ENCODE results near the gene VGF.

VGF gene

GRCh38 chr7:101180130-101180755 is 14.9 kb upstream of the VGF start, which contains the start of gene NAT16:
Gene NAT16 (minus strand): TSS chr7:101180293. CDS start chr7:101174807, 5,486 bp downstream.
- no peak for DNase-seq

DNA sequence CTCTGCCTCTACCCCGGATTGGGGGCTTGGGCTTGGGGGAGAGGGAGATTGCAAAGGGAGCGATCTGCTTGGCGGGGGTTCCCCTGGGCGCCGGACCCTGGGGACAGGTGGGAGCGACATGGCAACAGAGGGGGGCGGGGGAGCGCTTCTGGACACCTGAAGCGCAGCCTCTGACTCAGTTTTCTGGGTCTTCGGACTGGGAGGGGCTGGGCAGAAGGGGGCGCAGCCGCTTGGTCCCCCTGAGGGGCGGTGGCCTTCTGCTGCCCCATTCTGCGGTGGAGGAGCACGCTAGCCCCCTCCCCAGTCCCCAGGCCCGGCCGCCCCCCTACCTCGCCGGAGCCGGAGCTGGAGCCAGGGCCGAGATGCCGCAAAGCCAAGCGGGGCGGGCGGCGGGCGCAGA is 14.3 kb upstream of the VGF start:
- no peak for DNase-seq

- DNase-seq = no peak
Observed at GRCh38 chr7:101179117-101179516, 13.7 kb upstream of the VGF start.

GRCh38 chr7:101177644-101178043 is 12.3 kb upstream of the VGF start:
- no peak for DNase-seq

DNA sequence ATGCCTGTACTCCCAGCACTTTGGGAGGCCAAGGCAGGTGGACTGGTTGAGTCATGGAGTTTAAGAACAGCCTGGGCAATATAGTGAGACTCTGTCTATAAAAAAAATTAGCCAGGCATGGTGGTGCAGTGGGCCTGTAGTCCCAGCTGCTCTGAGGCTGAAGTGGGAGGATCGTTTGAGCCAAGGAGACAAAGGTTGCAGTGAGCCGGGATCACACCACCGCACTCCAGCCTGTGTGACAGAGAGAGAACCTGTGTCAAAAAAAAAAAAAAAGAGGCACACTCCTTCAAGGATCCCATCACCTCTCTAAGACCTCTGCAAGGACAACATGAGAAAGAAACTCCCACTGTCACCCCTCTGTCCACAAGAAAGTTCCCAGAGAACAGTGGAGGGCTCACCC is 10.3 kb upstream of the VGF start:
- DNase-seq = no peak

- DNase-seq = no peak
Observed at GRCh38 chr7:101174322-101174854, 9.0 kb upstream of the VGF start.

DNA sequence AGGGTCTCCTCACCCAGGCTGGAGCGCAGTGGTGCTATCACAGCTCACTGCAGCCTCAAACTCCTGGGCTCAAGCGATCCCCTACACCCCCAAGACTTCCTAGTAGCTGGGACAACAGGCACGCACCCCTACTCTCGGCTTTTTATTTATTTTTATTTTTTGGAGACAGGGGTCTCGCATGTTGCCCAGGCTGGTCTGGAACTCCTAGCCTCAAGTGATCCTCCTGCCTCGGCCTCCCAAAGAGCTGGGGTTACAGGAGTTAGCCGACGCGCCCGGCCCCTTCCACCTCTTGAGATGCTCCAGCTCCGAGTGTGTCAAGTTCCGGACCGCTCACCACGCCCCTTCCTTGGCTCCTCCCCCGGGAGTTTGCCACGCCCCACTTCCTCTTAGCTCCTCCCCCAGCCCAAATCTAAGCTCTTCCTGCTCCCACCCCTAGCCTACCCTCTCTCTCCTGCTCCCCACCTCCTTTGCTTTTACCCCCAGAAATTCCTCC is 8.4 kb upstream of the VGF start:
- no peak for DNase-seq

GRCh38 chr7:101172854-101173751 is 7.7 kb upstream of the VGF start:
- DNase-seq = peak; percentile 39

DNA sequence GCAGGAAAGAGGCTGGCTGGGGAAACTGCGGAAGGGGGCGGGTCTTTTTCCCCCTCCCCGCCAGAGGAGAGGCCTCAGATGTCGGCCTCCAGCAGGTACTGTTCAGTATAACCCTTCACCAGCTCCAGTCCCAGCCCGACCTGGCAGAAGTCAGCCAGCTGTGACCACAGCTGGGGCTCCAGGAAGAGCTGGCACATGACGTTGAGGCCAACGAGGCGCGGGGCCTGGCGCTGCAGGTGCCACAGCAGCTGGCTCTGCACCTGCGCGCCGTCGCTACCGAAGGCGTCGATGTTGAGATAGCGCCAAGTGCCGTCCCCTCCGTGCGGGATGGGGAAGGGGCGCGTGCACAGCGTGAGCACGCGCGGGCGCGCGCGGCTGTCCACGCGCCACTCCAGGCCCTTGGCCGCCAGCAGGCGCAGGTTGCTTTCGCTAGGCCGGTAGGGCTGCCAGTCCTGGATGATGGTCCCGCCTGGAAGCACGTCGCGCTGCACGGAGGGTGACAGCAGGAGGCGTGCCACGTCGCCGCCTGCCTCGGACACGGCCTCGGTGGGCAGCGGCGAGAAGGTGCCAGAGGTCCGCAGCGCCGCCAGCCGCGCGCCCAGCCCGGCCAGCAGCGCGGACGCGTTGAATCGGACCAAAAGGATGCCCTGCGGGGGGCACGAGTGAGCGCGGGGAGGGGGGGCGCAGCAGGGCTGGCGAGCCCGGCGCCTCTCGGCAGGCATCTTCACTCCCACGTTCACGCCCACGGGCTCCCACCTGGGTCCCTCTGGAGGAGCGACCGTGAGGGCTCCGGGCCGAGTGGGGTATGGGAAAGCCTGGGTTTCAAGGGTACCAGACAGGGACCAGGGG is 6.9 kb upstream of the VGF start:
- no peak for DNase-seq

GRCh38 chr7:101171442-101171837 is 6.1 kb upstream of the VGF start:
- DNase-seq = no peak

DNA sequence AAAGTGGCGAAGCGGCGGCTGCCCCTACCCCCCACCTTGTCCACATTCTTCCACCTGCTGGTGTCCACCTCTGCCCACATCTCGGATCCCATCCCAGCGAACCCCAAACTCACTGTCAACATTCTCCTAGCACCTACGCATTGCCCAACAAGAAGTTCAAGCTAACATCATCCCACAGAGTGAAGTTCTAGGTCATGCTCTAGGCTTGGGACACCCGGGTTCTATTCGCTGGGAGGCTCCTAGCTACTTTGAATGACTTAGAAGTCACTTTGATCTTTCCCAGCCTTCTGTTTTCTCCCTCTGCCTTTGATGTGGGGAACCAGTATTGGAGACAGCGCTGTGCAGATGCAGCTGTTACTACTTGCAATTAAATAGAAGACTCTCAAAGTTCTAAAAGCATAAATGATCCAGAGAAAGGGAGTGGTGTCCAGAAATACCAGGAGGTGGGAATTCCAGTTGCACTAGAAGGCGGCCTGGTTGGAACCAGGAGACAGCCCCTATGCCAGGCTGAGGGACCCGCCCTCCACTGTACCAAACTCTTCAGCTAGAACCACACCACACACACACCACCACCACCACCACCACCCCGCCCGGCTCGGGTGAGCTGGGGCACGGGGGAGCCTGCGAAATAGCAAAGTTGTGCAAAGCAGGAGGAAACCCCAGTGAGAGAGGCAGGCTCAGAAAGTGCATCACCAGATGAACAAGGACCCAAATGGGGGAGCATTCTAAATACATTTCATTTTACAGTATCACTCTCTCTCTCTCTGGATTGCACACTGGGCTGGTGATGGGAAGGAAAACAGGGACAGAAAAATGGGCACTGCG is 5.5 kb upstream of the VGF start:
- DNase-seq = no peak

GRCh38 chr7:101169838-101170551 is 4.6 kb upstream of the VGF start:
- peak; percentile 46 for DNase-seq

DNA sequence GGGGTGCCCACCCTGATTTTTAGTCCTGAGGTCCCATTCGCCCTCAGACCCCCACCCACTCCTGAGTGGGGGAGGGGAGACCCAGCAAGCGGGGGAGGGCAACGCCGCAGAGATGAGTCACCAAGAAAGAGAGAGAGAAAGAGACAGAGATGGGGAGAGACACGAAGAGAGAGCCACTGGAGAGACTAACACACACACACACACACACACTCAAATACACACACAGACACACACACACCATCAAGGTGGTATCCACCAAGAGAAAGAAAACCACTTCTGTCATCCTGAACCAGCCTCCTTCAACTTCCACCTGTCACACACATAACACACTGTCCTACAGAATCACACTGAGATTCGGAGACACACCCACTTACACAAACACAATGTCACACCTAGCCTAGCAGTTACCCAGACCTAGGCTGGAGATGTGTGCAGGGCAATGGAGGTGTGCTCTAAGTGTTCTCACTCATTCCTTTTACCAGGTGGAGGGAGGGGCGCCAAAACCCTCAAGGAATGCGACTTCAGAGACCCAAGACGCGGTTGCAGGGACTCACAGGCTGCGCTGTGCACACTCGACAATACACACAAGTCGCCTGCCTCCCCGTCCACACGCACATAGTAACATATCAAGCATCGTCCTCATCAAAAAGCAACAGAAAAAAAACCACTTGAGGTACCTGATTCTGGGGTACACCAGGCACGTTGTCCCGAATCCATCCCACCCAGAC is 3.9 kb upstream of the VGF start:
- DNase-seq = no peak

GRCh38 chr7:101168412-101169049 is 3.2 kb upstream of the VGF start:
- DNase-seq = no peak

GRCh38 chr7:101167645-101168411 is 2.5 kb upstream of the VGF start:
- no peak for DNase-seq

- DNase-seq = no peak
Observed at GRCh38 chr7:101166909-101167644, 1.7 kb upstream of the VGF start.

- DNase-seq = no peak
Observed at GRCh38 chr7:101166648-101166908, 1.2 kb upstream of the VGF start.

GRCh38 chr7:101165958-101166647 is 734 bp upstream of the VGF start:
- no peak for DNase-seq

Data from kidney glomerular epithelial cell (primary cell).